22Rv1 (cell line): ENCODE measurements around the gene UBE2E2.

Experiments
- CTCF ChIP-seq: fragments of 450-650 bp; IDR thresholded peaks from 2 replicates; pipeline ENCODE4 v1.5.1; 2017; ENCODE audit warnings: mild to moderate bottlenecking
- ZFX ChIP-seq: fragments of 450-650 bp; IDR thresholded peaks from 2 replicates; pipeline ENCODE4 v1.6.1; 2017; ENCODE audit warnings: antibody characterized with exemption, borderline replicate concordance

GRCh38 chr3:23172059-23172458, 31.1 kb upstream of the UBE2E2 start:
- TF ChIP-seq CTCF (no peak), ZFX (no peak)
